CD8-positive, alpha-beta memory T cell (primary cell): ENCODE measurements around the gene WNT16. TPM values are rescaled to one million over a fixed set of nuclear protein-coding genes. Genes with fewer than 3 reads are reported as not detected.
"Not testable (repeated sequence)": the region's sequence is repeated elsewhere in the genome, so short reads cannot be mapped to it uniquely, and the experiment has no call there.

Experiments
- CTCF ChIA-PET: fragments of 350-600 bp; sonication (Branson Sonifier 250); formaldehyde crosslinking; loops from one replicate; lab custom pipeline; 2021; ENCODE audit warnings: antibody characterized with exemption; lab: Charles Lee
- POLR2A ChIA-PET: fragments of 350-600 bp; sonication (Branson Sonifier 250); formaldehyde crosslinking; loops from one replicate; lab custom pipeline; 2021; ENCODE audit warnings: antibody characterized with exemption; lab: Charles Lee
- DNase-seq, 5 donors: peaks; one replicate each; pipeline versions ENCODE4 v3.0.0 to v3.0.0-alpha.2; 2020 to 2022; ENCODE audit warnings: mixed read lengths in 1 of 5
- H3K27ac ChIP-seq: one replicate; pipeline ENCODE4 v1.7.0; 2013; ENCODE audit warnings: low read depth, mild to moderate bottlenecking, low read length, moderate library complexity
- H3K27me3 ChIP-seq: 2 replicates; pipeline ENCODE4 v1.7.0; 2013; ENCODE audit warnings: low read length, mild to moderate bottlenecking; ENCODE audit not compliant: insufficient read depth, poor library complexity, severe bottlenecking
- H3K36me3 ChIP-seq: 2 replicates; pipeline ENCODE4 v1.7.0; 2013; ENCODE audit warnings: mild to moderate bottlenecking, low read length, moderate library complexity; ENCODE audit not compliant: insufficient read depth
- H3K4me1 ChIP-seq: 2 replicates; pipeline ENCODE4 v1.7.0; 2013; ENCODE audit warnings: mild to moderate bottlenecking, low read length, moderate library complexity; ENCODE audit not compliant: insufficient read depth
- H3K4me3 ChIP-seq: 2 replicates; pipeline ENCODE4 v1.7.0; 2013; ENCODE audit warnings: mild to moderate bottlenecking, low read length
- H3K9me3 ChIP-seq: 2 replicates; pipeline ENCODE4 v1.7.0; 2013; ENCODE audit warnings: mild to moderate bottlenecking, low read length
- H3K27ac Mint-ChIP-seq, 8 donors: one replicate each; pipeline ENCODE4 v1.8.0; 2020 to 2021; ENCODE audit warnings: mixed read lengths in 8 of 8, mild to moderate bottlenecking in 6 of 8, inconsistent platforms in 3 of 8, moderate library complexity in 3 of 8
- H3K27me3 Mint-ChIP-seq, 2 donors: one replicate each; pipeline ENCODE4 v1.8.0; 2020 to 2021; ENCODE audit warnings: mixed read lengths in 2 of 2, mild to moderate bottlenecking in 1 of 2, moderate library complexity in 1 of 2
- H3K36me3 Mint-ChIP-seq, 3 donors: one replicate each; pipeline ENCODE4 v1.8.0; 2020 to 2021; ENCODE audit warnings: mixed read lengths in 3 of 3, inconsistent platforms in 1 of 3, mild to moderate bottlenecking in 1 of 3
- H3K4me1 Mint-ChIP-seq, 3 donors: one replicate each; pipeline ENCODE4 v1.8.0; 2020 to 2021; ENCODE audit warnings: mixed read lengths in 3 of 3, inconsistent platforms in 1 of 3, mild to moderate bottlenecking in 1 of 3
- H3K4me3 Mint-ChIP-seq, 7 donors: one replicate each; pipeline ENCODE4 v1.8.0; 2020 to 2021; ENCODE audit warnings: mixed read lengths in 7 of 7, mild to moderate bottlenecking in 6 of 7, moderate library complexity in 4 of 7, inconsistent platforms in 2 of 7
- H3K9me3 Mint-ChIP-seq, 5 donors: one replicate each; pipeline ENCODE4 v1.8.0; 2020 to 2022; ENCODE audit warnings: mixed read lengths in 5 of 5, mild to moderate bottlenecking in 3 of 5, moderate library complexity in 2 of 5, inconsistent platforms in 1 of 5
- polyA plus RNA-seq: library from polyadenylated mRNA; unstranded; fragments of 300-500 nt; fragmentation: Illumina TruSeq; gene quantifications from one replicate; pipeline ENCODE4 v1.2.3, GENCODE V29; 2021
- total RNA-seq, 2 experiments: library from RNA; stranded (reverse); gene quantifications; one replicate each; pipeline ENCODE4 v1.2.3, GENCODE V29; 2021

WNT16 gene
- total and polyA plus RNA-seq, 3 experiments from 2014 or later = 0.09 TPM; not detected in 2

- no peak overlapping the region for H3K4me3 Mint-ChIP-seq
- Histone ChIP-seq H3K9me3 (no peaks in the 10 kb centered on the region), H3K36me3 (no peaks in the 10 kb centered on the region), H3K4me3 (no peak overlapping the region), H3K27me3 (no peaks in the 10 kb centered on the region), H3K27ac (no peak overlapping the region), H3K4me1 (no peaks in the 10 kb centered on the region)
- no peaks in the 10 kb centered on the region for H3K9me3 Mint-ChIP-seq
- peaks cover 5 to 9% of the 10 kb centered on the region in 2 donors for H3K27me3 Mint-ChIP-seq
- H3K27ac Mint-ChIP-seq = no peak overlapping the region
- no peak for DNase-seq
- ChIA-PET CTCF (no interaction called here), POLR2A (no interaction called here)
- no peaks in the 10 kb centered on the region for H3K36me3 Mint-ChIP-seq
- H3K4me1 Mint-ChIP-seq = peaks cover 0 to 8% (median 0%) of the 10 kb centered on the region in 3 donors
Measured at GRCh38 chr7:121313220-121313792, 15.5 kb upstream of the WNT16 start.

- Mint-ChIP-seq H3K27ac (no peak overlapping the region), H3K4me1 (peaks cover 0 to 8% (median 0%) of the 10 kb centered on the region in 3 donors), H3K36me3 (no peaks in the 10 kb centered on the region), H3K4me3 (peak overlapping the region in 2 of 7 donors; percentile 3 to 33), H3K9me3 (no peaks in the 10 kb centered on the region), H3K27me3 (peaks cover 4 to 5% of the 10 kb centered on the region in 2 donors)
- H3K27me3 ChIP-seq = no peaks in the 10 kb centered on the region
- H3K9me3 ChIP-seq = no peaks in the 10 kb centered on the region
- H3K27ac ChIP-seq = no peak overlapping the region
- no peak overlapping the region for H3K4me3 ChIP-seq
- no peaks in the 10 kb centered on the region for H3K4me1 ChIP-seq
- no peaks in the 10 kb centered on the region for H3K36me3 ChIP-seq
- ChIA-PET CTCF (no interaction called here), POLR2A (no interaction called here)
- no peak for DNase-seq
Measured at GRCh38 chr7:121313793-121314676, 14.8 kb upstream of the WNT16 start.

- H3K4me3 ChIP-seq, H3K27ac ChIP-seq, DNase-seq, H3K36me3 Mint-ChIP-seq, H3K36me3 ChIP-seq, H3K27ac Mint-ChIP-seq, H3K4me1 ChIP-seq, H3K4me1 Mint-ChIP-seq, H3K27me3 ChIP-seq, CTCF ChIA-PET, H3K9me3 ChIP-seq, H3K27me3 Mint-ChIP-seq, POLR2A ChIA-PET, H3K4me3 Mint-ChIP-seq, H3K9me3 Mint-ChIP-seq: not testable (repeated sequence)
Measured at GRCh38 chr7:121315170-121315569, 13.6 kb upstream of the WNT16 start.

- H3K4me1 ChIP-seq = no peaks in the 10 kb centered on the region
- CTCF ChIA-PET = no interaction called here
Measured at GRCh38 chr7:121322460-121322859, 6.3 kb upstream of the WNT16 start.

GRCh38 chr7:121323515-121324302 is 5.1 kb upstream of the WNT16 start:
- Mint-ChIP-seq H3K27me3 (peaks cover 28 to 37% of the 10 kb centered on the region in 2 donors), H3K4me3 (no peak overlapping the region), H3K27ac (no peak overlapping the region), H3K9me3 (no peaks in the 10 kb centered on the region), H3K36me3 (no peaks in the 10 kb centered on the region), H3K4me1 (peaks cover 4 to 7% (median 5%) of the 10 kb centered on the region in 3 donors)
- Histone ChIP-seq H3K27me3 (peaks cover 9% of the 10 kb centered on the region), H3K4me1 (no peaks in the 10 kb centered on the region), H3K36me3 (no peaks in the 10 kb centered on the region), H3K9me3 (no peaks in the 10 kb centered on the region), H3K27ac (no peak overlapping the region), H3K4me3 (no peak overlapping the region)
- ChIA-PET CTCF (no interaction called here), POLR2A (no interaction called here)
- no peak for DNase-seq

More at GRCh38 chr7:121322460-121322859, 6.3 kb upstream of the WNT16 start:
- Mint-ChIP-seq H3K9me3 (no peaks in the 10 kb centered on the region), H3K36me3 (no peaks in the 10 kb centered on the region), H3K27me3 (peaks cover 18 to 25% of the 10 kb centered on the region in 2 donors), H3K4me1 (no peaks in the 10 kb centered on the region), H3K4me3 (no peak overlapping the region), H3K27ac (no peak overlapping the region)
- POLR2A ChIA-PET = no interaction called here
- Histone ChIP-seq H3K9me3 (no peaks in the 10 kb centered on the region), H3K4me3 (no peak overlapping the region), H3K27me3 (no peaks in the 10 kb centered on the region), H3K36me3 (no peaks in the 10 kb centered on the region), H3K27ac (no peak overlapping the region)
- DNase-seq = no peak

- Mint-ChIP-seq H3K9me3 (no peaks in the 10 kb centered on the region), H3K4me3 (no peak overlapping the region), H3K27ac (no peak overlapping the region), H3K4me1 (peaks cover 20 to 26% (median 24%) of the 10 kb centered on the region in 3 donors), H3K36me3 (no peaks in the 10 kb centered on the region), H3K27me3 (peaks cover 60 to 72% of the 10 kb centered on the region in 2 donors)
- peaks cover 36% of the 10 kb centered on the region for H3K27me3 ChIP-seq
- ChIA-PET CTCF (no interaction called here), POLR2A (no interaction called here)
- no peaks in the 10 kb centered on the region for H3K36me3 ChIP-seq
- no peak for DNase-seq
- no peak overlapping the region for H3K4me3 ChIP-seq
- H3K9me3 ChIP-seq = no peaks in the 10 kb centered on the region
- peaks cover 8% of the 10 kb centered on the region for H3K4me1 ChIP-seq
- no peak overlapping the region for H3K27ac ChIP-seq
Measured at GRCh38 chr7:121327671-121328070, 1.1 kb upstream of the WNT16 start.

DNA sequence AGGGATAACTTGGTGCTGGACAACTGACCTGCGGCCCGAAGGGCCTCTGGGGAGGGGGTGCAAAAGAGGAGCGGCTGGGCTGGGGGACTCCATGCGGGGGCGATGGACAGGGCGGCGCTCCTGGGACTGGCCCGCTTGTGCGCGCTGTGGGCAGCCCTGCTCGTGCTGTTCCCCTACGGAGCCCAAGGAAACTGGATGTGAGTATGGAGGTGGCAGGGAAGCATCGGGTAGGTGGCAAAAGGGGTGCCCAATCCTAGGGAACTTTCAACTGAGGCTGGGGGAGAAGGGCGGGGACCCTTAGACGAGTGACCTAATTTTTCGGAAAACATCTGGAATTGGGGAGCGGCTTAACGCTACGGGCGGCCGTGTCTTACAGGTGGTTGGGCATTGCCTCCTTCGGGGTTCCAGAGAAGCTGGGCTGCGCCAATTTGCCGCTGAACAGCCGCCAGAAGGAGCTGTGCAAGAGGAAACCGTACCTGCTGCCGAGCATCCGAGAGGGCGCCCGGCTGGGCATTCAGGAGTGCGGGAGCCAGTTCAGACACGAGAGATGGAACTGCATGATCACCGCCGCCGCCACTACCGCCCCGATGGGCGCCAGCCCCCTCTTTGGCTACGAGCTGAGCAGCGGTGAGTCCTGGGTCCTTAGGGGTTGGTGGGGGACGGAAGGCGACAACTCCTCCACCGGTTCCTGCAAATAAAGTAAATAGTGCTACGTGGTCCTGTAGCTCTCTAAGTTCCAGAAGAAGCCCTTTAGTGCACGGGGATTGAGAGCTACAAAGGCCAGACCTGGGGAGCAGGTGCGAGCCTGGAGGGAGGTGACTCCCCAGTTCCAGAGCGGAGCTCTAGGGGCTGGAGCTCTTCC is 622 bp downstream of the WNT16 start:
- Histone ChIP-seq H3K9me3 (no peaks in the 10 kb centered on the region), H3K4me3 (no peak overlapping the region), H3K4me1 (peaks cover 8% of the 10 kb centered on the region), H3K27me3 (peaks cover 36% of the 10 kb centered on the region), H3K36me3 (no peaks in the 10 kb centered on the region), H3K27ac (no peak overlapping the region)
- H3K27me3 Mint-ChIP-seq = peaks cover 60 to 78% of the 10 kb centered on the region in 2 donors
- H3K36me3 Mint-ChIP-seq = no peaks in the 10 kb centered on the region
- no peaks in the 10 kb centered on the region for H3K9me3 Mint-ChIP-seq
- H3K4me3 Mint-ChIP-seq = peak overlapping the region; percentile 23 to 82 (median 64)
- H3K27ac Mint-ChIP-seq = peak overlapping the region in 2 of 8 donors; percentile 61 to 71
- POLR2A ChIA-PET = no interaction called here
- H3K4me1 Mint-ChIP-seq = peaks cover 20 to 26% (median 24%) of the 10 kb centered on the region in 3 donors
- DNase-seq = no peak
- CTCF ChIA-PET = no interaction called here
